Astrocyte (in vitro differentiated cells and primary cell): Measurements from ENCODE around the gene UPK2.

Experiments
- CTCF ChIP-seq: IDR thresholded peaks from 2 replicates; pipeline ENCODE4 v1.5.1; 2011; ENCODE audit warnings: low read depth, mild to moderate bottlenecking, inconsistent platforms, low read length, moderate library complexity; ENCODE audit not compliant: insufficient read depth
- EZH2 ChIP-seq: IDR thresholded peaks from 2 replicates; pipeline ENCODE4 v1.6.1; 2012; ENCODE audit warnings: mild to moderate bottlenecking, low read length, inconsistent platforms; ENCODE audit not compliant: insufficient read depth

GRCh38 chr11:118911113-118911879 is 44.8 kb upstream of the UPK2 start:
- TF ChIP-seq CTCF (no peak), EZH2 (no peak)
